ENCODE data around the gene RAP1A.
A peak's percentile ranks its signal among the peaks of the same experiment; 100 is the strongest.
"Not testable (repeated sequence)": the region's sequence is repeated elsewhere in the genome, so short reads cannot be mapped to it uniquely, and the experiment has no call there.

Gene RAP1A

GRCh38 chr1:111665497-111665896, 45.9 kb downstream of the RAP1A start:
- no peak for DNase-seq (ENCODE audit: low spot score)

- DNase-seq (ENCODE audit: low spot score), result no peak
Observed at GRCh38 chr1:111666828-111667227, 47.2 kb downstream of the RAP1A start.

GRCh38 chr1:111669268-111669667, 49.7 kb downstream of the RAP1A start:
- DNase-seq (ENCODE audit: low spot score), result no peak

GRCh38 chr1:111671852-111672251, 52.3 kb downstream of the RAP1A start:
- no peak for DNase-seq (ENCODE audit: low spot score)

- DNase-seq (ENCODE audit: low spot score), result no peak
Observed at GRCh38 chr1:111672331-111672730, 52.7 kb downstream of the RAP1A start.

GRCh38 chr1:111677604-111678003, 58.0 kb downstream of the RAP1A start:
- no peak for DNase-seq (ENCODE audit: low spot score)

- no peak for DNase-seq (ENCODE audit: low spot score)
Observed at GRCh38 chr1:111679541-111679940, 60.0 kb downstream of the RAP1A start.

- not testable (repeated sequence) for DNase-seq (ENCODE audit: low spot score)
Observed at GRCh38 chr1:111680212-111680800, 60.7 kb downstream of the RAP1A start.

- DNase-seq (ENCODE audit: low spot score), result not testable (repeated sequence)
Observed at GRCh38 chr1:111685293-111686153, 65.9 kb downstream of the RAP1A start.

- DNase-seq (ENCODE audit: low spot score), result peak; percentile 65
Observed at GRCh38 chr1:111690306-111690617, 70.7 kb downstream of the RAP1A start.

GRCh38 chr1:111691886-111692285, 72.3 kb downstream of the RAP1A start:
- no peak for DNase-seq (ENCODE audit: low spot score)

- DNase-seq (ENCODE audit: low spot score), result no peak
Observed at GRCh38 chr1:111695801-111696200, 76.2 kb downstream of the RAP1A start.

GRCh38 chr1:111696330-111696729, 76.7 kb downstream of the RAP1A start:
- no peak for DNase-seq (ENCODE audit: low spot score)

GRCh38 chr1:111699268-111699667, 79.7 kb downstream of the RAP1A start:
- no peak for DNase-seq (ENCODE audit: low spot score)

GRCh38 chr1:111702504-111703050, 83.0 kb downstream of the RAP1A start:
- no peak for DNase-seq (ENCODE audit: low spot score)

GRCh38 chr1:111704240-111704639, 84.7 kb downstream of the RAP1A start:
- DNase-seq (ENCODE audit: low spot score), result no peak

GRCh38 chr1:111704776-111705175, 85.2 kb downstream of the RAP1A start:
- no peak for DNase-seq (ENCODE audit: low spot score)

GRCh38 chr1:111705841-111706240, 86.3 kb downstream of the RAP1A start:
- no peak for DNase-seq (ENCODE audit: low spot score)

GRCh38 chr1:111706921-111707320, 87.3 kb downstream of the RAP1A start:
- no peak for DNase-seq (ENCODE audit: low spot score)

- DNase-seq (ENCODE audit: low spot score), result no peak
Observed at GRCh38 chr1:111707906-111708305, 88.3 kb downstream of the RAP1A start.

- no peak for DNase-seq (ENCODE audit: low spot score)
Observed at GRCh38 chr1:111709986-111710385, 90.4 kb downstream of the RAP1A start.

GRCh38 chr1:111716333-111716732, 96.7 kb downstream of the RAP1A start:
- no peak for DNase-seq (ENCODE audit: low spot score)

- no peak for DNase-seq (ENCODE audit: low spot score)
Observed at GRCh38 chr1:111717450-111717849, 97.9 kb downstream of the RAP1A start.

Measured in Ammon's horn (tissue), 1 donor.